NCI-H2171 treated with DMSO at 0.1 percent for 48 hours (cell line): ENCODE data around the gene FAM135A.
A peak's percentile ranks its signal among the peaks of the same experiment; 100 is the strongest.
"Not testable (repeated sequence)": the region's sequence is repeated elsewhere in the genome, so short reads cannot be mapped to it uniquely, and the experiment has no call there.

Experiments
- DNase-seq: peaks from one replicate; lab custom pipeline; 2025; lab: John Stamatoyannopoulos, UW

The FAM135A gene

GRCh38 chr6:70396796-70397729 is 16.2 kb upstream of the FAM135A start:
- DNase-seq = no peak

- peak; percentile 28 for DNase-seq
Observed at GRCh38 chr6:70398783-70399728, 14.3 kb upstream of the FAM135A start.

DNA sequence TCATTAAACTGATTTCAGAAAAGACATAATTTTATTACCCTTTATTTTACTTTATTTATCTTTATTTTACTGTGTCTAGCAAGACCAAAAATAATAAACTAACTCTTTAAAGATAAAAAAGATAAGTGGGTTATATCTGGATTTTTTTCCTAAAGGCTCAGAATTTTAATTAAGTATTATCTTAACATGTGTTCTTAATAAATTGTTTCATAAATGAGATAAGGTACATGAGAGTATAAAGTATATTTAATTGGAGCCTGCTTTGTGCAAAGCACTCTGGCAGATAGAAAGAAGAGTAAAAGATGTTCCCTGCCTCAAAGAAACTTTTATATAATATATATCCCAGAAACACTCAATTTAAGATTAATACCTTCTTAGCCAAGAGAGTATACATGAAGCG is 8.7 kb upstream of the FAM135A start:
- no peak for DNase-seq

DNA sequence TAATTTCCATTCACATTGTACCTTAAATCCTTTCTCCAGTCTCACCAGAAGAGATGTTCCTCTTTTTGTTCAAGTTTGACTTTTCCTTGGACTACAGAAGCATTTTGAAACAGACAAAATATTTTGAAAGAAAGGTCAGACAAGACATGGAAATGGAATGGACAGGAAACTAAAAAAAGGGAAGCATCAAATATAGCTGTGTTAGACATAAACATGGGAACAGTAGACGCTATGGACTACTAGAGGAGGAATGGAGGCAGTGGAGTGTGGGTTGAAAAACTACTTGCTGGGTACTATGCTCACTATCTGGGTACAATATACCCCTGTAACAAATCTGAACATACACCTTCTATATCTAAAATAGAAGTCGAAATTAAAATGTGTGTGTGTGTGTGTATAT is 4.1 kb upstream of the FAM135A start:
- DNase-seq = no peak

- no peak for DNase-seq
Observed at GRCh38 chr6:70411542-70412251, 1.6 kb upstream of the FAM135A start.

GRCh38 chr6:70412252-70413113 is 825 bp upstream of the FAM135A start:
- no peak for DNase-seq

DNA sequence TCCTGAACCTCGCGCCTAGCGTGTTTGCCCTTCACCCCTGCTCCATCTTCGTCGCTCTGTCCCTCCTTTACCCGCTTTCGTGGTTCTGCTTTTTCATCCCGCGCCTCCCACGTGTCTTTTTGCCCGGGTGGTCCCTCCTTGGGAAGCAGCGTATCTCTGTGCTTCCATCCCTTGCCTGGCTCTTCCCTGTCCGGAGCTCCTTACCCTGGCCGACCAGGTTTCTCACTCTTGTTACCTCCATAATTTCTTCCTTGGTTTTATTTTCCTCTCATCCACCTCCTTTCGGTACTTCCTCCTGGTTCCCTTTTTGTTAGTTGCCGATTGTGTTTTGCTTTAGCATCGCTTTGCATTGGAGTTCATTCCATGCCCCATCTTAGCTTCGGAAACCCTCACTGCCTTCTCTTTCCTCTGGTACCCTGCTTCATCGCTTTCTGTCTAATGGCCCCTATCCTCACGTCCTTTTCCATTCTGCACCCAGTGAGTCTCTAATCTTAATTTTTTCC is 735 bp downstream of the FAM135A start:
- peak; percentile 64 for DNase-seq

DNA sequence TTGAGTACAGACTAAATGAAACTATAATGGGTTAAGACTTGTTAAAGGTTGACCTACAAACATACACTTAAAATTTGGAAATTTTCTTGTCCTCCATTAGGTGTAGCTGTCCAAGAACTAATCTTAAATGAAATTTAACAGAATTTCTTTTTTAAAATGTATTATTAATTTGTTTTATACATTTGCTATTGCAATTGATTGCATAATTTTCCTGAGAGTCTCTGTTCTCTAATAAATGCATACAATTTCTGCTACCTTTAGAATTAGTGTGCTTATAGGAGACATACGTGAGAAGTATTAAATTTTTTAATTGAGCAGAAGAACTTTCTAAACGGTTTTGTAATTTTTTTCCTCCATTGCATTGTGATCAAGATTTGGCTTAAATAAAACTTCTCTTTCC is 1.5 kb downstream of the FAM135A start:
- DNase-seq = no peak

DNA sequence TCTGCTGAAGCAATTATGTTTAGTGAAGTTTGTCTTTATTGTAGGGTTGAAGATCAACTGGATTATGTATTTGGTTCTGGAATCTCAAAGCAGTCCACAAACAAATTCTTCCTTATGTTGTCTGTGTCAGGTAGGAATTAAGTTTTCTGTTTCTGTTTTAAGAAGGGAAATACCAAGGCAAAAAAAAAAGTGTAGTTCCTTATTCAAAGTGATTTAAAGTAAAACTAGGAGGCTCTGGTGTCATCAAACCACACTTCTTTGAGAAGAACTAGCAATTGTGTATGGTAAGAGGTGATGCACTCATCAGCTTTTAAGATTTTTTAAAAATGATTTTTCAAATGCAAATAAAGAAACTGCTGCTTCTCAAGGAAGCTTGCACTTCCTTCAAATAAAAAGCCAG is 1.9 kb downstream of the FAM135A start:
- no peak for DNase-seq

- no peak for DNase-seq
Observed at GRCh38 chr6:70415660-70416059, 2.4 kb downstream of the FAM135A start.

GRCh38 chr6:70421509-70421908 is 8.2 kb downstream of the FAM135A start:
- no peak for DNase-seq

- no peak for DNase-seq
Observed at GRCh38 chr6:70423189-70424134, 10.2 kb downstream of the FAM135A start.

DNA sequence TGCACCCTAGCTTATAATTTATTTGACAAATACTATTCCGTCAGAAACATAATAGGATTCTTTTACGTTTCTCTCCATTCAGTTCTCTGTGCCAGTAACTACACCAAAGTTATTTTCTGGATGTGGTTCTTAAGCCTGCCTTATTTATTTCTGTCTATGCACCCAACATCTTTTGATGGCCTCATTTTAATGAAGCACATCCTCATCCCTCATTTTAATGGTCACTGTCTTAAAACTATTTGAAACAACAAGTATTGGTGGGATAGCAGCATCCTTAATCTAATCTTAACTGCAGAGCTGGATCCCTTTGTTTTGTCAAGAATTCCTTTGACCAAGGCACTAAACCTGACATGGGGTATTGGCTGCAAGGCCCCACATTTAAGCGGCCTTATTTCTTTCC is 11.0 kb downstream of the FAM135A start:
- DNase-seq = no peak

GRCh38 chr6:70436320-70436719 is 23.0 kb downstream of the FAM135A start:
- DNase-seq = no peak

GRCh38 chr6:70445001-70445400 is 31.7 kb downstream of the FAM135A start:
- DNase-seq = no peak

DNA sequence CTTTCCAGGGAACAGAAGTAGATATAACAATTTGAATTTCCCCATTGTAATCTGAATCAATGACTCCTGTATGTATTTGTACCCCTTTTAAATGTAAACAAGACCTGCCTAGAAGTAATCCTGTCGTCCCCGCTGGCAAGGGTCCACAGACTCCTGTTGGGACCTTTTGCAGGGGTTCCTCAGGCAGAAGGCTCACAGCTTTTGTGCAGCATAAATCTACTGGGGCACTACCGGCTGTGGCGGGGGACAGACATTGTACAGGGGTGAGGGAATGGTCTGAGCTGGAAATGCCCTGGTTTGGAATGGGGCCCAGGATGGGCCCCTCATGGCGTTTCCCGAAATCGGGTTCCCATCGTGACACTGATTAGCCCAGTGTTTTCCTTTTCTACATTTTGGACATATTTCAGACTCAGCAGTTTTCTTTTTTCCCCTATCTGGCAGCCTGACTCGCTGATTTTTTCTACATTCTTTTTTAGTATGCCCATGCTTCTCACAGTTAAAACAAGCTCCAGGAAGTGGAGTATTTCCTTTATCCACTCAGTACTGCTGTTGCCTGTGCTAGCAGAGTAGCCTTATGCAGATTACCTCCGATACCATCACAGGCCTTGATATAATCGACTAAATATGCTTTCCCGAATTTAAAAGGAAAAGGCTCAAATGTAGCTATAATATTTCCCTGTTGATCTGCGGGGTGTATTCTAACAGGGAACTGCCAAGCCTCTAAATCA is 34.2 kb downstream of the FAM135A start:
- DNase-seq = not testable (repeated sequence)

DNA sequence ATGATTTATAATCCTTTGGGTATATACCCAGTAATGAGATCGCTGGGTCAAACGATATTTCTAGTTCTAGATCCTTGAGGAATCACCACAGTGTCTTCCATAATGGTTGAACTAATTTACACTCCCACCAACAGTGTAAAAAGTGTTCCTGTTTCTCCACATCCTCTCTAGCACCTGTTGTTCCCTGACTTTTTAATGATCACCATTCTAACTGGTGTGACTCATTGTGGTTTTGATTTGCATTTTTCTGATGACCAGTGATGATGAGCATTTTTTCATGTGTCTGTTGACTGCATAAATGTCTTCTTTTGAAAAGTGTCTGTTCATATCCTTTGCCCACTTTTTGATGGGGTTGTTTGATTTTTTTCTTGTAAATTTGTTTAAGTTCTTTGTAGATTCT is 40.6 kb downstream of the FAM135A start:
- DNase-seq = not testable (repeated sequence)

- no peak for DNase-seq
Observed at GRCh38 chr6:70456735-70457134, 43.4 kb downstream of the FAM135A start.

DNA sequence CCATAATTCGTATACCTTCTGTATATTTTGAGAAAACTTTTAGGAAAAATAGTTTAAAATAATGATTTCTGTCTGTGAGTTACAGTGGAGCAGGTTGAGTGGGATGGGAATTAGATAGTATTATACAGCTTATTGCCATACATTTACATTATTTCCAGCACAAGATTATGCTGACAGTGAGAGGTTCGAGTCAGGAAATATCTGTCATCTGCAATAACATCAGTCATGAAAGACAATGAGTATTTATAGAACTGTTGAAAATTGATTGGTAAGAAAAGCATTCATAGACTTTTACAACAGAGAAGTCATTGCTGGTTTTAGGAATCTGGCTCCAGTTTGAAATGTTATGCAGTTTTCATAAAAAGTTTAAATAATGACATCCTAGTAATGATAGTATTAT is 45.9 kb downstream of the FAM135A start:
- no peak for DNase-seq
